Stimulated activated CD4-positive, alpha-beta T cell treated with anti-CD3 and anti-CD28 coated beads, Interleukin-2, amount 100 ng/mL, for 4 hours (primary cell): ENCODE measurements around the gene ARHGAP26.

ENCODE experiments used
- DNase-seq: peaks from one replicate; pipeline ENCODE4 v3.0.0-alpha.2; 2020; ENCODE audit warnings: low read depth

The ARHGAP26 gene

GRCh38 chr5:142831009-142831383, 60.8 kb downstream of the ARHGAP26 start:
- DNase-seq, result no peak

GRCh38 chr5:142832263-142832662, 62.1 kb downstream of the ARHGAP26 start:
- DNase-seq, result no peak

DNA sequence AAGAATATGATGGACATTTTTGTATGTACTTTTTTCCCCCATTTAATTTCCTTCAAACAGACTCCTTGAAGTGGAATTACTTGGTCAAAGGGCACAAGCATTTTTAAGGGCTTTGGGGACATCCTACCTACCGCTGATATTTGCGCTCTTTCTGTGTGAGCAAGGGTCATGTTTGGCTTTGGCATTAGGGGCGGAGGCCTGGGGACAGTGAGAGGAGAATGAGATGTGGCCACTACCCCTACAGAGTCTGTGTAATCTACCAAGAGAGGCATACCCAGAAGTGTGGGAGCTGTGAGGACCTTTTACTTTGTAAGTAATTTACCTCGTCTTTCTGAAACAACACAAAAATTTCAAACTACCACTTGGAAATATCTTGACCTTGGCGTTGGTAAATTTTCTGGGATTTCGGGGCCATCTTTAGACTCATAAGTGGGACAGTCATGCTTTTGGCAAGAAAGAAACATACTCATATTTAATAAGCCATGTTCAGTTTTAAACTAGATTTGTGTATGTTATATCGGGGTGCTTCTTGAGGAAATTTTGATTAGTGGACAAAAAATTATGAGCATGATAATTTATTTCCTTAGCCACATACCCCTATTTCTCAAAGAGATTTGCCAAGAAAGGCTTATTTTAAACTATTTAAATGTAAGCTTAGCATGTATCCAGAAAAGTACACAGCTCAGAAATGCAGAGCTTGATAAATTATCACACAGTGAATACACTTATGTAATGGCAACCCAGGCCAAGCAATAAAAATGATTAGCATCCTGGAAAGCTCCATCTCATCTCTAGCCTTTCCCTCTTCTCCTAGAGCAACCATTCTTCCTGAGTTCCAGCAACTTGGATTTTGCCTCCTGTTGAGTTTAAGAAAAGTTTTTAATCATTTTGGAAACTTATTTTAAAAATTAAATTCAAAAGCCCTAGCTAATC, 63.6 kb downstream of the ARHGAP26 start:
- no peak for DNase-seq

DNA sequence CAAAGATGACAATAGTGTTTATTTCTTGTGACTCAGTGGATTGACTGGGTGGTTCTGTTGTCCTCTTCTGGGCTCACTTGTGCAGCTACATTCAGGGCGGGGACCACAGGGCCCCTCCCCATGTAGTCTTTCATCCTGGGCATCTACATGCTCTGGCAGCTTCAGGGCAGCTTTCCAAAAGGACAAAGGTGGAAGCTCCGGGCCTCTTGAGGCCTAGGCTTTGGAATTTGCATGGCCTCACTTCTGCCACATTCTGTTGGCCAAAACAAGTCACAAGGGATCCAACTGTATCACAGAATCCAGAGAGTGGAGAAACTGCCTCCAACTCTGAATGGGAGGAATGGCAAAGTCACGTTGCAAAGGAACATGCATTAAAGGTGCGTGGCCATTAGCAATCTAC, 64.3 kb downstream of the ARHGAP26 start:
- no peak for DNase-seq

DNA sequence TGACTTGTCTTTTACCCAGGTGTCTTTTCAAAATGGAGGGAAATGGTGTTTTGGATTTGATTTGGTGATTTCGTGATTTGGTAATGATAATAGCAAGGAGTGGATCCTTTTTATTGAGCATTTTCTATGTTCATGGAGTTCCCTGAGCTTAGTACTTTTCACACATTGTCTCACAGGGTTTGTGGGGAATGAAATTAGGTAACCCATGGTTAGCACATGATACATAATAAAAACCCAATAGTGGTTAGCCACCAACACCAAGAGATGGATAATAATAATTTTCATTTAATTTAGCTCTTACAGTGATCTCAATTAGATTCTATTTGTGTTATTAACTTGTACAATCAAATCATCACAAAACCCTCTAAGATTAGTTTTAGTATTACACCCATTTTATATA, 65.4 kb downstream of the ARHGAP26 start:
- DNase-seq, result no peak

GRCh38 chr5:142836048-142836447, 65.9 kb downstream of the ARHGAP26 start:
- no peak for DNase-seq

- DNase-seq, result no peak
Observed at GRCh38 chr5:142837081-142837725, 67.0 kb downstream of the ARHGAP26 start.

GRCh38 chr5:142838845-142839244, 68.7 kb downstream of the ARHGAP26 start:
- DNase-seq, result no peak

DNA sequence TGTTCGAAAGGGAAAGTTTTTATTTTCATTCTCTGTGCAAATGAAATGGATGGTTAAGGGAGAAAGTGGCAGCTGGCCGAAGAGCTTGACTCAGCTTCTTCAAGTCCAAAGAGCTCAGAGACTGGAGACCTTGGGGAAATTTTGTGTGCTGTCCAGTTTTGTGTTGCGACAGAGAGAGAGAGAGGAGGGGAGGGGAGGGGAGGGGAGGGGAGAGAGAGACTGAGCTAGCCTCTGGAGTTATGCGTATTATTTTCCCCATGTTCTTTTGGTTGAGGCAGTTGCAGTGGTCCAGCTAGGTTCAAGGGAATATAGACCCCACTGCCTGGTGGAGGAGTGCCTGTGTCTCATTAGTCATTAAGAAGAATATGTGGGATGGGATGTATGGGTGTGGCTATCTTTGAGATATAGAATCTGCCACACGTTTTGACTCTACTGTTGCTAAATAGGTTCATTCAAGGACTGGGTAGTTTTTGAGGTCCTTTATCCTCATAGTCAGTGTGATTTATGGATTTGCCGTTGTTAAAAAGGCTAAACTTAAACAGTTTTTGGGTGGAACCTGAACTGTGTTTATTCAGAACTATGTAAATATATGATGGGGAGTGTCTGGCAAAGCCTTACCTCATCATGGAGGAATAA, 69.7 kb downstream of the ARHGAP26 start:
- DNase-seq, result no peak

GRCh38 chr5:142840575-142840974, 70.4 kb downstream of the ARHGAP26 start:
- no peak for DNase-seq

GRCh38 chr5:142841511-142842265, 71.5 kb downstream of the ARHGAP26 start:
- DNase-seq, result no peak

- DNase-seq, result no peak
Observed at GRCh38 chr5:142842994-142843905, 73.1 kb downstream of the ARHGAP26 start.

- DNase-seq, result no peak
Observed at GRCh38 chr5:142844866-142845265, 74.7 kb downstream of the ARHGAP26 start.

- DNase-seq, result no peak
Observed at GRCh38 chr5:142845402-142845921, 75.3 kb downstream of the ARHGAP26 start.

GRCh38 chr5:142845954-142846398, 75.8 kb downstream of the ARHGAP26 start:
- no peak for DNase-seq

DNA sequence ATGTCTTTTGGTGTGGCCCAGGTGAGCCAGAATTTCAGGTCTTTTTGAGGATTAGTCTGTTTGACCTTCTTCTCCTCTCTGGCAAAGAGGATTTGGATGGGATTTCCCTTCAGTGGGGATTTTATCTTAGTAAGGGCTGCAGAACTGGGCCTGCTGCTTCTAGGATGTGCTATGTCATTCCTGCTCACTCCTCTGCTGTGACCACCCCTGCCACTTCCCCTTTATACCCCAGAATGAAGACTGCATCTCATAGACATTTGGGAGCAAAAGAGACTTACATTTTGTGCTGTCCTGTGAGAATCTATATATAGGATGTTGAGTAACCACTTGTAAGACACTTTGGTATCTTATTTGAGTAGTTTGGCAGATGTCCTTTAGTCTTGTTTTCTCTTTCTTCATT, 76.2 kb downstream of the ARHGAP26 start:
- DNase-seq, result no peak

DNA sequence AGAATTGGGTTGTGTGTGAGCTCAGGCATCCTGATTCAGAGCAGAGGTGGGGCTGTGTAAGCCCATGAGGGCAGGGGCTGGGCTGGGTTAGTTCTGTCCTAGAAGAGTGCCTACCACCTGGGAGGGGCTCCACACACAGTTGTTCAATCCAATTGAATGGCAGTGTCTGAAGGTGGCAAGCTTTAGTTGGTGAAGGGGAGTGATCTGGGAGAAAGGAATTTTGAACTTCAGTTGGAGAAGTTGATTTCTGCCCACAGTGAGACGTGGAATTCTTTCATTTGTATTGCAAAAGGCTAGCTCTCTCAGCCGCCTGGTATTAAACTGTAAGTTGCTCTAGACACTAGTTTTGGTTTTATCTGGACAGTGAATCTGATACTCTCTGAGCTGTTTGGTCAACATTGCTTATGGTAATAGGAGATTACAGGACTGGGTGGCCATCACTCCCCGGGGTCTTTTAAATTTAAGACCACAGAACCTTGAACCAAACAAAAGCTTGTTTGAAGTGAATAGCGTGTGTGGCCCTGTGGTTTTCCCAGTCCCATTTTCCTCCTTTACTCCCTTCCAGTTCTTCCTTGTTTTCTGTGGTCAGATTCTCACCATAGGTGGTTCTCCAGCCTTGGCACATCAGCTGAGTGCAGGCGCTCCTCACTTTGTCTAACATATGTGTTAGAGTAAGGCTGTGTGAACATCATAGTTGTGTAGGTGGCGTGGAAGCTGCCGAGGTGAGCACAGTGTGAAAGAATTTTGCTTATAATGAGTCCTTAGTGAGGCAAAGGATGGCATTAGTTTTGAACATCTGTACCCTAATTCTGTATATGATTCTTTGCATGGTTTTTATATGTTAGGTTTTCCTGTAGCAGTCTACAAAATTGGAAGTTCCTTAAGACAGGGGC, 78.0 kb downstream of the ARHGAP26 start:
- DNase-seq, result no peak

DNA sequence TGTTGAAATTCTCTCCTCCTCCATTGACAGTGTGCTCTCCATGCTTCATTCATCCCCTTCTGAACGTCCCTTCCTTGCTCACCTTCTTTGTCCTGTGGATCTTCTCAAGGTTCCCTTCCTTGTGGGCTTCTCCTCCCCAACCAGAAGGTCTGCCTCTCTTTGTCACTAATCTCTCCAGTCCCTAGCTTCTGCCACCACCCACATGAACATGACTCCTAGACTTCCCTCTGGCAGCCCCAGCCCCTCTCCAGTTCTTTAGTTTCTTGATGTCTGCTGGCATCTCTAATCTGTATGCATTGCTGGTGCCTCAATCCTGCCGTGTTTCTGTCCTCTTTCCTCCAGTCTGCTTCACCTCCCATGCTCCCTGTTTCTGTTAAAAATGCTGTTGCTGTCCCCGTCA, 79.3 kb downstream of the ARHGAP26 start:
- no peak for DNase-seq

- no peak for DNase-seq
Observed at GRCh38 chr5:142849880-142850279, 79.7 kb downstream of the ARHGAP26 start.

GRCh38 chr5:142851731-142852130, 81.6 kb downstream of the ARHGAP26 start:
- DNase-seq, result no peak
